Activated gamma-delta T cell (primary cell): ENCODE results near the gene PCOLCE2.

Source experiments
- DNase-seq: peaks from one replicate; lab custom pipeline; 2025; lab: John Stamatoyannopoulos, UW
- total RNA-seq, 2 donors: gene quantifications; one replicate each; lab custom pipeline; 2026; lab: John Stamatoyannopoulos, UW

The PCOLCE2 gene
- 0 to 0.04 reads per million in 2 donors for total RNA-seq

DNA sequence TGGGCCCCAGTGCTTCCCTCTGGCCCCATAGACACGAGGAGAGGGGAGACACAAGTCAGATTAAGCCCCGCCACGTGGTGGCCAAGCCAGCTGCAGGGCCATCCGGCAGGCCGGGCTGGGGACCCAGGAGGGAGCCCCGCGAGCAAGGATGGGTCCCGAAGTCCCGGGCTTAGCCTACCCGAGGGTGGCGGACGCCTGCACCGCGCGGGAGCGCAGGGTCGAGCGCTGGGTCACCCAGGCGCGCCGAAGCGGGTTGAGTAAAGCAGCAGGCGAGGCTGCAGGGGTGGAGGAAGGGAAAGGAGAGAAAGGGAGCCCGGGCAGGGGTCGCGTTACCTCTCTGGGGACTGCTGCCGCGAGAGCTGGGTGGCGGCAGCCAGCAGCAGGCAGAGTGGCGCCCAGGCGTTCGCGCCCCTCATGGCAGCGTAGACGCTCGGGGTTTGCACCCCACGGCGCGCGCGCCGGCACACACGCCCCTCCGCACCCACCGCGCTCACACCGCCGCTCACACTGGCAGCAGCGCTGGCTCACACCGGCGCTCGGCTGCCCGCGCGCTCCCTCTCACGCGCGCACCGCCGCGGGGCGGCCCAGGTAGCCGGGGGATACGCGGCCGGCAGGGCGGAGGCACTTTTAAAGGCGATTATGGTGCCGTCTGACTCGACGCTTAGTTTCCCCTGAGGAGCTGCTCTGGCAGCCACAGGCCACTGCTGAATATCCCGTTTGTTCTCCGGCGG is at the start of gene PCOLCE2:
Gene PCOLCE2 (minus strand): TSS at position 603 of the 731 bp plus-strand sequence. CDS start 187 bp downstream, at position 416.
- no peak for DNase-seq

GRCh38 chr3:142935963-142936362 is 47.1 kb upstream of the PCOLCE2 start:
- DNase-seq = no peak

DNA sequence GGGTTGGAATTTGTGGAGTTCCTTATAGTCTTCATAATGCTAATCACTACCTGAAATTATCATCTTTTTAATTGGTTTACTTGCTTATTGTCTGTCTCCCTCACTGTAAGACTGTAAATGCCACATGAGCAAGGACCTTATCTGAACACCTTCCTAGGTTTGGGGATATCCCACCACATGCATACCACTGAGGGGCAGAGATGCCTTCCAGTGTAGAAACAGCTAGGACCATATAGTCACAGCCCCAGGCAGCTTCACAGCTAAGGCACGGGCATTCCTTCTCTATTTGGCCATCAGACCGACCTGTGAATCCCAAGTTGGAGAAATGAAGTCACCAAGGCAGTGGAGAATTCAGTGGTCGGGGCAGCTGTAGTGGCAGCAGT is 46.0 kb upstream of the PCOLCE2 start:
- no peak for DNase-seq

- DNase-seq = no peak
Measured at GRCh38 chr3:142934128-142934886, 45.4 kb upstream of the PCOLCE2 start.

DNA sequence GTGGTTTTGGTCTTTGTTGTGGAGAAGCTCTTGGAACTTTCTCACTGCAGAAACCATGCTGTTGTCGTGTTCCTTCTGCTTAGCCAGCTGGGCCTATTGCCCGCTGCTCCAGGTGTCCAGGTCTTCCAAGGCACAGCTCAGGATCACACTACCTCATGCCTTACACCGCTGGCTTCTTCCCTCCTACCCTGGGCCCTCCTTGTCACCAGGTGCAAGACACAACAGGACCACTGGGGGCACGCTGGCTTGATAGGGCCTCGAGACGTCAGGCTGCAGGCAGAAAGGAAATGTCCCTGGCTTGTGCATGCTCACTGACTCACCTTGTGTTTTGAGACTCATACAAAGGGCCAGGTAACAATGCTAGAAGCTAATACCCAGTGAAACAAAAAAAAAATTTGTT is 42.3 kb upstream of the PCOLCE2 start:
- no peak for DNase-seq

GRCh38 chr3:142930463-142930862 is 41.6 kb upstream of the PCOLCE2 start:
- DNase-seq = no peak

DNA sequence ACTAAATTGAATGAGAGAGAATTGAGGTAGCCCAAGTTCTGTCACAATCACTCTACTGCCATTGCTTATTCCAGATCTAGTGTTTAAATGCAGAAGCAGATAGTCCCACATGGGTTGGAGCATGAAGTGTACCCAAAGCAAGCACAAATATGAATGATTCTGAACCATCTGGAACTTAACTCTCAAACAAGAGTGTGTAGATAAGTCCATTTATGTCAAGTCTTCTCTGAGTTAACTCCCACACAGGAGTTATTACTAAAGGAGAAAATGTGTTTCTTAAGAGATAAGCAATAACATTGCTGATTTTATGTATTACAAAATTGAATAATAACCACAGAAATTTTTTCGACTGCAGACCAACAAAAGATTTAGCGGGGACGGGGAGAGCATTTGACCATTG is 41.0 kb upstream of the PCOLCE2 start:
- DNase-seq = no peak

DNA sequence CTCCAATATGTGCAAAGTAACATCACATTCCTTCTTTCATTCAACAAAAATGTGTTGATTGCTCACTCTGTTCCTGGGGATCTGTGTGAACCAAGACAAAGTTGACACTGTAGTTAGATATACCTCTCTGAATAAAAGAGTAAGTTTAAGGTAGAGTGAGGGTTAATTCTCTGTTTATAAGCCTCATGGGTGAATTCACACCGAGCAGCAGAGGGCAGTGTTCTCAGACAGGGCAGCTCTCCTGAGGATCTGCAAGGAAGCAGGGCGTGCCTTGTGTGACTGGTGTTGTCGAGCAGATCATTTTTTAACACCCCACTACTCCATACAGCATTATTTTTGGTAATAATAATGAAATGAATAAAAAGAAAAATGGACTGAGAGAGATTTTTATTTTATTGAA is 40.2 kb upstream of the PCOLCE2 start:
- DNase-seq = no peak

- no peak for DNase-seq
Measured at GRCh38 chr3:142926368-142926944, 37.6 kb upstream of the PCOLCE2 start.

DNA sequence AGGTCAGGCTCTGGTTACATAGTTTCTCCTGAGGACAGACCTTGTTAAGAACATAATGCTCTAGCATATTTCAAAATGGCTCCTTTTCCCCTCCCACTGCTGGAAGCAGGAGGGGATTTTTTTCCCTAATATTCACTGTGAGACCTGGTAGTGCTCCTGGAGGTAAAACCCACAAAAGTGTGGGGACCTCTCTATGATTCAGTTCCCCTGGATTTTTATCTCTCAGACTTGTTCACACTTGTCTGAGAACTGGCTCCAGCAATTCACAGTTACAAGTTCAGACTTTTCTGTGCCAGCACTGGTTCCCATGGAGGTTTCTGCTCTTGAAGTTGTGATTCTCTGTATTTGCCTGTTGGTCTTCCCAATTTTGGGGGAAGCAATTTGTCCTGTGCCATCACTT is 36.3 kb upstream of the PCOLCE2 start:
- no peak for DNase-seq

GRCh38 chr3:142923694-142924093 is 34.8 kb upstream of the PCOLCE2 start:
- DNase-seq = no peak

DNA sequence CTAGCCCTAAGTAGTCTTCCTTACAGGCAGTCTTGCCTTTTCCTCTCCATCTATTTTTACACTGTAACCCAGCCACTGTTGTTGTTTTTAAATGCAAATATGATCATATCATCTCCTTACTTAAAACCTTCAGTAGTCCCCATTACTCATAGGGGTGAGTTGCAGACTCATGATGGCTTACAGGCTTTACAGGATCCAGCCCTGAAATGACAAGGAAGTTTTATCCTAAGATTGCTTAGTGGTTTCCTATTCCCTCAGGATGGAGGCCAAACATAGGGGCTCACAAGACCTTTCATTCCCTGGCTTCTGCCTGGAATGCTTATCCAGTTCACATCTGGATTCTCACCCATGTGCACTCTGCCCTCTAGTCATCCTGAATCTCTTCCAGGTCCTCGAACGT is 27.7 kb upstream of the PCOLCE2 start:
- no peak for DNase-seq

DNA sequence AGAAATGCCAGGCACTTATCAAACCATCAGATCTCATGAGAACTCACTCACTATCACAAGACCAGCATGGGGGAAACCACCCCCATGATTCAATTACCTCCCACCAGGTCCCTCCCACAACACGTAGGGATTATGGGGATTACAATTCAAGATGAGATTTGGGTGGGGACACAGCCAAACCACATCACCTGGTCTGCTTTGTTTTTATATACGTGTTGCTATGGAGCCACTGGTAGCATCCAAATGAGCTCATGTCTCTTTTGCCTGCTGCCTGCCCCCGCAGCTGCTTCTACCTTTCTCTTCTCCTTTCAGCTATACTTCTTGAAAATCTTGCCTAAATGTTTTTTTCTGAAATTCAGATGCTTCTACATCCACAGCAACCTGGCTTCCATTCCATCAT is 26.8 kb upstream of the PCOLCE2 start:
- no peak for DNase-seq

- no peak for DNase-seq
Measured at GRCh38 chr3:142914286-142914811, 25.5 kb upstream of the PCOLCE2 start.

DNA sequence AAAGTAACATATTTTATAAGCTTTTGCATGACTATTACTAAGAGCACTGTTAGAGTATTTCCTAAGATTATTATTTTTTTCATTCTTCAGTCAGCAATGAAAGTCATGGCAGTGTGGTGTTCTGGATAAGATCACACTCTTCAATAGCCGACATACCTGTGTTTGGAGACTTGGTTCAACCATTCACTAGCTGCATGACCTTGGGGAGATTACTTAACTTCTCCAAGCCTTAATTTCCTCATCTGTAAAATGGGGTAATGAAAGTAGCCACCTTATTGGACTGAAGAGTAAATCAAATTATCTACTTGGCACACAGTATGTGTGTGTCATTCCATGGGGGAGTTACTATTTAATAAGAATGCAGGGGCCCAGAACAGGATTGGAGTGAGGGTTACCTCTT is 24.5 kb upstream of the PCOLCE2 start:
- DNase-seq = no peak

GRCh38 chr3:142912402-142913172 is 23.7 kb upstream of the PCOLCE2 start:
- DNase-seq = no peak

- DNase-seq = no peak
Measured at GRCh38 chr3:142910280-142910679, 21.4 kb upstream of the PCOLCE2 start.

- no peak for DNase-seq
Measured at GRCh38 chr3:142909282-142909681, 20.4 kb upstream of the PCOLCE2 start.

GRCh38 chr3:142907996-142908395 is 19.1 kb upstream of the PCOLCE2 start:
- no peak for DNase-seq

DNA sequence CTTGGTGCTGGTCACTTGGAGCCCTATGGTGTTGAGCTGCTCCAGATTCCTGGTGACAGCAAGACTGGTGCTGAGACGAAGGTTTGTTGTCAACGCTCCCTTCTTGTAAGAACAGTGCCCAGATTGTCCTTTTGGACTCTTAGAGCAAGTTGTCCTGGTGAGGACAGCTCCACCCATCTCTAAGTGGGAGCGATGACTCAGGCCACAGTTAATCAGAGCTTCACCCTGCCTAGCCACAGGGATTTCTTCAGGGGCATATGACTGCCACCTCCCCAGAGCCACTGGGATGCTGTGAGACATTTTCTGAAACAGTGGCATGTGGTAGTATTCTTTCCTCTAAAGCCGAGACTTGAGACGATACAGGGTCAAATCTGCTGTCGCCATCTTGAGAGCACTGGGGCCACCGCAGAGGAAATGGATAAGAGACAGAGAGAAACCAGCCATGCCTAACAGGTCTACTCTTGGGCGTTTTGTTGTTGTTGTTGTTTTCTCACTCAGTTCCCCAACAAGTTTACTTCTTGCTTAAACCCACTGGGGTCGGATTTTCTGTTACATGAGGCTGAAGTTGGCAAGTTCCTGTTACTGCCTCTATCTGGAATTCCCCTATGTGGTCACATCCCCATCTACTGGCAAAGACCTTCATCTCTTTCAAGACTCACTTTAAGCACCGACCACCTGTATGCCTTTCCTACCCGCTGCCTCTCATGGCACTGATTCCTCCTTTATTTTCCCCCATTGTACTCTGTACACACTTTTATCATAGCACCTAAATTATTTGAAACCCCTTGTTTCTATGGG is 16.0 kb upstream of the PCOLCE2 start:
- no peak for DNase-seq

DNA sequence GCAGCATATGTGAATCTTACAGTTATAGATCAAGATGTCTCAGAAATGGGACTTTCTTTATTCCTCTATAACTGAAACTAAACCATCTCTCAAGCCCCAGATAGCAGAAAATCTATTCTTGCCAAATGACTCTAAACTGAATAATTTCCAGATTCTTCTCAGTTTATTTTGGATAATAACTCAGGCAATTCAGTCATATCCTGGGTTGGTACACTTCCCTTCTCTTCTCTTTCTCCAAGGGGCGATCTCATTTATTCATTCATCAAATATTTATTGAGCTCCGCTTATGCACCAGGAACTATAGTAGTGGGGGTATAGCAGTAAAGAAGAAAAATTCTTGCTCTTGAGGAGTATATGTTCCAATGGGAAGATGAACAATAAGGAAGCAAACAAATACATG is 13.5 kb upstream of the PCOLCE2 start:
- no peak for DNase-seq
